Activated CD4-positive, alpha-beta T cell treated with anti-CD3 and anti-CD28 coated beads, Interleukin-2, amount 50 U/mL, for 4 hours (primary cell): Measurements from ENCODE around the gene SRGAP3.

ENCODE experiments used
- DNase-seq, 2 experiments: peaks; one replicate each; pipeline ENCODE4 v3.0.0-alpha.2; 2020

The SRGAP3 gene

DNA sequence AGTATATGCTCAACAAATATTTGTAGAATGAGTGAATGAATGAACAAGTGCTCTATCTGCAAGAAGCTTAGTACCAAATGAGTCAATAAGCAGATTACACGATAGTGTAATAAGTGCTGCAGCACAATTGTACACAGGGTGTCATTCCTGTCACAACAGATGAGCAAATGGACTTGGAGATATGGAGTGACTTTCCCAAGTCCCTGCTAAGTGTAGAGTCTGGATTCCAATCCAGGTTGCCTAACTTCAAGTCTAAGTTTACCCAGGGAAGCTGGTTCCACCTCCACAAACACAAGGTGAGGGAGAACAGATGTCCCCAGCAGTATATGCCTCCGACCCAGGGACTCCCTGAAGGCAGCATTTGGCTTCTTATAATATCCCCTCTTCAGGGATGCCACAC lies 208.4 kb downstream of the SRGAP3 start:
- no peak for DNase-seq

DNA sequence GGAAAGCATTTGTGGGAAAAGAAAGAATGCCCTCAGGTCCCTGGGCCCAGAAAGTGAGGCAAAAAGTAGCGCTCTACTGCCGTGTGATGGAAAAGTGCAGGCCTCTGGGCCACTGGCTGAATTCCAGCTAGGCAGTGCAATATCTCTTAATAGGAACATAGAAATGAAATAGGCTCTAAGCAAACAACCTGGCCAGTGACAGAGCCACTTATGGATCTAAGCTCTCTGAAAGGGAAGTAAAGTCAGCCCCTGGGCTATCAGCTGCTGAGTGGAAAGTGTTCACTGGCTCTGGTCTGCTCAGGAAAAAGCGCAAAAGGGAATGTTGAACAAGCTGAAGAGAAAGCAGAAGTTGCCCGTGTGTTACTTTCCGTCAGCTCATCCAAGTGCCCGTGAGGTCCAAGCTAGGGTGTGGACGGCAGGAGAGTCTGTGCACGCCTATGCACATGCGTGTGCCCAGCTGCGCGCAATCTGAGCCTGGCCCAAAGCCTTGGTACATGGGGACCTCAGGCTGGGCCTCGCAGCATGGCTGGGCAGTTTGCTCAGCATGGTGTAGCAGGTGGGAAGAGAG lies 212.2 kb downstream of the SRGAP3 start:
- DNase-seq: no peak

DNA sequence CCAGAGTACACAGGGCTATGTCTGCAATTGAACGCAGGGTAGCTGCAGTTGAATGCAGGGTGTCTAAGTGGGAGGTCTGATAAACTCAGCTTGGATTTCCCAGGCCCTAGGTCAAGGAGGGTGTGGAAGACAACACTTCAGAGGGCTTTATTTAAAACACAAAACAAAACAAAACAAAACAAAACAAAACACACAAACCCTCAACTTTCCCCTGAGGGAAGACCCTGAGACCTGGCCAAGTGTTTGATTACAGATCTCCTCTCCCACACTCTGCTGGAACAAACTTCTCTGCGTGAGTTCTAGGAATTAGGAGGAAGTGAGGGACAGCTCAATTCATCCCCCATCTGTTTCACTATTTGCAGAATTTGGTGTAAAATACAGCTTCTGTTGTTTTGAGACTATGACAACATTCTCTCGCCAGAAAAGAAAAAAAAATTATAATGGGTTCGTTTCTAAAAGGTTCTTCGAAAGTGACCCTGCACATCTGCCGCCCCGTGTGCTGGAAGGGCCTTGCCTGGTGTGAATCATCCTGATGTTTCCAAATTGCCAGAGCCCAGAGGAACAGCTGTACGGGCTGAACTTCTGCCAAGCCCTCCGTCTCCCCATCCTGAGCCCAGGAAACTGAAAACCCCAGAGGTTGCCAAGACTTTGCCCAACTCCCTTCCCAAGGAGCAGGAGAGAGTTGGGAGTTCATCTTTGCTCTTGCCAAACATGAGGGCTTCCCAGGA lies 212.9 kb downstream of the SRGAP3 start:
- DNase-seq: no peak

DNA sequence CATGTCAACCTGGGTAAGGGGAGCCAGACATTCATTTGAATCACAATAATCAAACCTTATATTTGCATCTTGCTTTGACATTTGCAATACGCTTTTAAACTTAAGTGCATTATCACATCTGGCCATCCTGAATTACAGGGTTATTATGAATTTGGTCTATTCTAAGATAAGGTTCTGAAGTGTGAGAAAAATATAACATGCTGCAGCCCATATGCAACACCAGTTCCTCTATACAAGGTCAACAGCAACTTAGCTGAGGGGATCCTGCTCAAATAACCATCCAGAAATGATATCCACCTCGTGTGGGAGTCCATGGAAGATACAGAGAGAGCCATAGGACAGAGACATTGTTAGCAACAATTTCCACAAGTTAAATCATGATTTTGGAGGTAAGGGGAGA lies 213.5 kb downstream of the SRGAP3 start:
- DNase-seq: no peak

DNA sequence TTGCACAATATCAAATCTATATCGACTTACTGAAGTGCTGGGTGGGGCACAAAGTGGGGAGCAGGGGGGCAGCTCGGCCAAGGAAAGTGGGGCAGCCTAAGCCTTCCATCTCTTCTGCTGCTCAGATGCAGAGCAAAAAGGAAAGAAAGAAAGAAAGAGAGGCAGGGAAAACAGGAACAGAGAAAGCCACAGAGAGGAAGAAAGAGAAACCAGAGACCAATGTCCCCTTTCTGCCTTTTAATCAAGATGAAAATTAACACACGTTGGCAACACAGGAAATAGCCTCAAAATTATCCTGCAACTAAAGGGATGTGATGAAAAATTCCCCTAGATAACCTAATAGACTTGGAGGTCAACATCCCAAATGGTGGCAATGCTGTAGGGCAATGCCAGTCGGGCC lies 214.0 kb downstream of the SRGAP3 start:
- no peak for DNase-seq

DNA sequence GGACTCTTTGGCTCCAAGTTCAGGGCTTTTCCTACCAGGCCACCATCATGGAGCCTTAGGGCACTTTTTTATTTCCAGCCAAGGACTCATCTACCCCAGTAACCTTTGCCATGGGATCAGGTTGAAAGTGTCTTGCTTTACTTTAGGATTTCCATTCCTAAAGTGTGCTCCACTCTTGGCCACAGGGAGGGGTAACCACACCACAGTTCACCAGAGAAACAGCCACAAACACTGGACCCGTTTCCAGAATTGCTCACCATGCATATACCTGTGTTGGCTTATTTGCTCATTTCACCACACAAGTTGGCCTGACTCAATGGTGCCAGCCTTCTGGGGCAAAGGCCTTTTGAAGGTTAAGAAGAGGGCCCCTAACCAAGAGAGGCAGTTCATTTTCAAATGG lies 215.6 kb downstream of the SRGAP3 start:
- DNase-seq: no peak

DNA sequence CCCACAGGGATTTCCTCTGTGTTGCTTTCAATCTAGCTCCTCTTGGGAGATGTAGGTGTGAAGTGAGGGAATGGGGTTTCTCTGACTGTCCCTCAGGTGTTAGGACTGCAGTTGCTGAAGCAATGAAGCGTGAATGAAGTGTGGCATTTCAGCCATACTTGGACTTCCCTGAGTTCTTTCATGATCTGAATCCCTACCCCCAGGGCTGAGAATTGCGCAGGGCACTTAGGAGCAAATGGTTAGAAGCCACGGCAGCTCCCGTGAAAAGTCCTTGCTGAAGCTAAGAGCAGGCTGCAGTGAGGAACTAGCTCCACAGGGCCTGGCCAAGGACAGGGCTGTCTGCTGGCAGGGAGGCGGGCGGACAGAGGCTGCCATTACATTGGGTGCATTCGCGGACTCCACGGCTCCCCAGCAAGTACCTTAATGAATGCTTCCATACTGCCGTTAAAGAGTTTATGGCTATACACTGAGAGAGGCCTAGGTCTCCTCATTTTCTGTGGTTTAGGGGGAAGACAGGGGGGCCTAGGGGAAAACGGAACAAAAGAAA lies 217.1 kb downstream of the SRGAP3 start:
- no peak for DNase-seq

DNA sequence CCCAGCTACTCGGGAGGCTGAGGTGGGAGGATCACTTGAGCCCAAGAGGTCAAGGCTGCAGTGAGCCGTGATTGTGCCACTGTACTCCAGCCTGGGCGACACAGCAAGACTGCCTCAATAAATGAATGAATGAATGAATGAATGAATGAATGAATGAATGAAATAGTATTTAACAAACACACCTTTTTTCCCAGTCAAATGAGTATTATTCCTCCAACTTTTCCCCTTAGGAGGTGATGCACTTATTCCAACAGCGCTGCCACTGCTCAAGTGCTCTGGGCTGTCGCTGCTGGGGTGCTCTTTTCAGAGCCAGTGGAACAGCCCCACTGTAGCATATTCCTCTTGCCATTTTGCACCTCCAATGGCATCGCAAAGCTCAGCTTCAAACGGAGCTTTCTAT lies 219.4 kb downstream of the SRGAP3 start:
- DNase-seq: no peak

DNA sequence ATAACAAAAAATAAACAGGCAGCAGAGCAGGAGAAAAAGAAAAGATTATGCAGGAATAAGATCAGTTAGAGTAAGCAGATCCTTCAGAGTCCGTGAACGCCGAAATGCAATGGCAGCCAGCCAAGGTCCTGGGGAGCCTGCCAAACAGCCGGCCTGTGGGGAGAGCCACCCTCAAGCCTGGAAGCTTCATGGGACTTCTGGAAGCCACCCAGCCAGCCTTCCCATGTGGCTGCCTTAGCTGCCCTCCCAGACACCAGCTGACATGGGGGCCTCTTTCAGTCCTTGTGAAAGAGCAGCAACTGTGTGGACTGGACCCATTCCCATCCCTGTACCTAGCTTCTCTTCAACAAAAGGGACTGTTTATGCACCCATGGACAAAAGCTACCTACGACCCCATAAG lies 221.3 kb downstream of the SRGAP3 start:
- DNase-seq: no peak

DNA sequence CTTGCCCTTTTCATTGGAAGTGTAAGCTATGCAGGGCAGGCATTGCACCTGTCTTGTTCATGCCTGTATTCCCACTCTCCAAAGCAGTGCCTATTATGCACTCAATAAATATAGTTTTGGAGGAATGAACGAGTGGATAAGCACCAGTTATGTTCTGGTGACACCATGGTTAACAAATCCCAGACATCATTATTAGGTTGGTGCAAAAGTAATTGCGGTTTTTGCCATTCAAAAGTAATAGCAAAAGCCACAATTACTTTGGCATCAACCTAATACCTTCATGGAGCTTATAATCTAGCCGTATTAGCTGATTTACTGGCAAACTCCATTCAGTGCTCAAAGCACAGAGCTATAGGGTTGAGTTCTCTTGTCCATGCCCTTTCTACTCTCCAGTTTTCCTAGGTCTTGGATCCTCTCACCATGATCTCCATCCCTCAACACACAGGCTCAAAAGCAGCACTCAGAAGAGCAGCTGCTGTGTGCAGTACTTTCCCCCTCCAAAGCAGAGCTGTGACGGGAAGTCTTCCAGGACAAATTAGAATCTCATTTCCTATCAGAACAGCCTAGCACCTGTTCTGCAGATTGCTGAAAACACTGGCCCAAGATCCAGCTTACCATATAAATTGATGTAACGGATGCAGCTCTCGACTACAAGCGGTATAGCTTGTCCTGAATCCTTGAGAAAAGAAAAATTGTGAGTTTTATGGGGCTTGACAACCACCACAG lies 223.0 kb downstream of the SRGAP3 start:
- no peak for DNase-seq

DNA sequence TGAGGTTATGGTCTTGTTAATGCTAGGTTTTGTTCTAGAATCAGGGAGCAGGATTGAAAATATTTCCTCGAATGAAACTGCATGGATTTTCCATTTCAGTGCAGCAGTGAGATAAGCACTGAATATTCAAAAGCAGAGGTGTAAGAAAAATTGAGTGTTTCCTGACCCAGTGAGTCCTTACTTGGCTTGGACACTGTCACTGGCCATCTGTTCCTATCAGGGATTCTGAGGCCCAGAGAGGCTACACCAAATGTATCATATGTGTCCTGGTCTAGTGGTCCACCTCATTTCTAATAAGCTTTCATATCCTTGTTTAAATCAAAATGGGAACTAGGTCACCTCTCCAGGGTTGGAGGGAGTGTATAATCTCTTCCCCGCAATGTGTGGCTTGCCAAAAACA lies 225.1 kb downstream of the SRGAP3 start:
- no peak for DNase-seq

DNA sequence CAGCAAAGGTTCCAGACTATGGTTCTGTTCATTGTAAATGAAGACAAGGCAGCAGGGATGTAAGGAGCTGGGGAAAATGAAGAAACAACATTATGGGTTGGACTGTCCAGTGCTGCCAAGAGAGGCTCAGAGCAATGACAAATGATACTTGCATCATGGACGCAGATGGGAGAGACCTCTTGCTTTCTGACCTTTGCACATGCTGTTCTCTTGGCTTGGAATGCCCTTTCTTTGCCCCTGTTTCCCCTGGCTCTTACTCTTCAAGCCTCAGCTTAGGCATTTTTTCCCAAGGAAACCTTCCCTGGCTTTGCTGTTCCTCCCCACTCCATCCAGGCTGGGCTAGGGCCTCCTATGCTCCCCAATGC lies 226.2 kb downstream of the SRGAP3 start:
- no peak for DNase-seq

DNA sequence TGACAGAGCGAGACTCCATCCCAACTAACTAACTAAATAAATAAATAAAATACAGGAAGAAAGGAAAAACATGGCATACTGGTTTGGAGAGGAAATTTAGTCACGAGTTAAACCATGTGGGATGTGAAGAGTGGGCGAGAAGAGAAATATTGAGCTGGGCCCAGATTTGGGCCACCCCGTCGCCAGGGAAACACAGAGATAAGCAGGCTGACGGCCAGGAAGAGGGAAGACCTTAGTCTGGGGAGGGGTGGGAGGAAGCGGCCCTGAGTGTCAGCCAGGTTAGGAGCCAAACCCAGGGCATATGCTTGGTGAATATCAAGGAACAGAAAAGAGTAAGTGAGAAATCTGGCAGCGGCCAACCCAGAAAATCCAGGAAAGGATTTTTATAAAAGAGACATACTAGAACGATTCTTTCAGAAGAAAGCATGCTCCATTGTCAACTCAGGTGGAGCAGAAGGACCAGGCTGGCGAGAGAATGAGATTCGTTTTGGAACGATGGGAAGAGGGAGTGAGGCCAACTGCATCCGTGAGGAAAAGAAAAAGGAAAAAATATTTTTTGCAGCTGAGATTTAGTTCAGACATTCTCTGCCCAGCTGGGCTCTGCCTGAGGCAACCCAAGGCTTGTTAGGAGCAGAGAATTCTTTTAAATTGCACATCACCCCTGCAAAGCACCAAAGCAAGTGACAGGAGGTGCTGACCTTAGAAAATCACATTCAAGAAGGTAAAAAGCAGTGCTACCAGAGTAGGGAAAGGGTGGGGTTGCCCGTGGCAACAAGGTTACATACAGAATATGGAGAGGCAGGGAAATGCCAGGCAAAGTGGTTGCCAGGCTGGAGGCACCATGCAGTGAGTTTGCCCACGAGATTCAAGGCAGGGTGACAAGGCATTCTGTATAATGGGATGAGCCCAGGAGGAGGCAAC lies 226.9 kb downstream of the SRGAP3 start:
- no peak for DNase-seq

DNA sequence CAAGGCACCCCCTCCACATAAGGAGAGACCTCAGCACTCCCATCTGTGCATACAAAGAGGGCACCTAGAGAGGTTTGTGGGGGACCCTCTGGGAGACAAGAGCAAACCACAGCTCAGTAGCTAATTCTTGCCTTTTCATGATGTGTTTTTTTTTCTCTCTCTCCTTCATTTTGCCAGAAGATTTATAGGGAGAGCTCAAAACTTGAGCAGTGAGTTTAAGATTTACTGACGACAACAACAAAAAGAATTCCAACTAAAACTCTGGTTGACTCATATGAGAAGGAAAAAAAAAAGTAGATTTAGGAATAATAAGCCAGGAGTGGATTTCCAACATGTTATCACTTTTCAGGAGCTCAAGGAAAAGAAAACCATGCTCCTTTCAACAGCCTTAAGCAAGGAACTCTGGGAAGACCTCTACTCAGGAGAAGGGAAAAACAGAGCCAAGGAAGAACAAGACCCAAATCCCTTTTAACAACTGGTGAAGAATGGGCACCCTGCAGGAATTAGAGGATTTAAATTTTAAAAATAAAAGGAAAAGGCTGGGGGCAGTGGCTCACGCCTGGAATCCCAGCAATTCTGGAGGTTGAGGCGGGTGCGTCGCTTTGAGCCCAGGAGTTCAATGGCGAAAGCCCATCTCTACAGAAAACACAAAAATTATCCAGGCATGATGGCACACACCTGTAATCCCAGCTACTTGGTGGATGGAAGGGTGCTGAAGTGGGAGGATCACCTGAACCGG lies 228.0 kb downstream of the SRGAP3 start:
- DNase-seq: no peak

DNA sequence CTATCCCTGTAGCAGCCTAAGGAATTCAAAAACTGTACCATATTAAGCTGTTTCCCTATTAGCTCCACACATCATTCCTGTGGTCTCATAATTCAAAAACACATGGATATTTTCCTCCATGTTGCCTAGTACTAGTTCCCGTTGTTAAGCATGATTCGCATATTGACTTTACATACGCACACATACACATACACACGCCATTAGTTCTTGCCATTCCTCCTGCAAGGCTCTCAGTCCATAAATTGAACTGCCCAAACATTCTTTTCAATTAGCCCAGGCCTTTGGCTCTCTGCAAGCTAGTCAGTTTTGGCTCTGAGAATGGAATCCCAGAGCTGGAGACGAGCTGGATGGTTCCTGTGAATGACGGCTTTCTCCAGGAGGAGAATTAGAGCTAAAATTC lies 229.0 kb downstream of the SRGAP3 start:
- no peak for DNase-seq

DNA sequence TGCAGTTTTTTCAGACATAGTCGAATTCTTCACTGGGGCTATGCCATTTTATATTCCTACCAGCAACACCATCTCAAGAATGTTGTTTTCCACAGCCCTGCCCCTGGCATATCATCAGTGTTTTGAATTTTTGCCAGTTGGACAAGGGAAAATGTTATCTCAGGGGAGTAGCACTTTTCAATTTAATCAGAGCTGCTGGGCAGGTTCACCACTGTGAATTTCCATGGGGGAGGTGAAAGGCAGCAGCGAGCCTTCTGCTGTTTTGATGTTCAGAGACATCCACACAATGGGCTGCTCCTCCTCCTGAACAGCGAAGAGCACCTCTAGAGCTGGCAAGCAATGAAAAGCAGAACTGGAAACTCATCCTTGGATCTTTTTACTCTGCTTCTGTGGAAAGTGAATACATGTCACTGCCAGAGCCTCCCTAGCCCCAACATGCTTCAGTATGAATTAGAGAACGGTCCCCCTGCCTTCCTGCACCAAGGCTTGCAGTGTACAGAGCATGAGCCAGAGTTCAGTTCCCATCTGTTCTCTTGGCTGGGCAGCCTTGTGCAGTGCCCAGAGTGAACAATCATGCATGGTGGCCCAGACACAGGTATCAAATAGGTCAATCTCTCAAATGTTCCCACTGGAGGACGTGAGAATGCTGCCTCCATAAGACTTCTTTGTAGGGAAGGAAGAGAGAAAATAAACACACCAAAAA lies 230.0 kb downstream of the SRGAP3 start:
- no peak for DNase-seq

DNA sequence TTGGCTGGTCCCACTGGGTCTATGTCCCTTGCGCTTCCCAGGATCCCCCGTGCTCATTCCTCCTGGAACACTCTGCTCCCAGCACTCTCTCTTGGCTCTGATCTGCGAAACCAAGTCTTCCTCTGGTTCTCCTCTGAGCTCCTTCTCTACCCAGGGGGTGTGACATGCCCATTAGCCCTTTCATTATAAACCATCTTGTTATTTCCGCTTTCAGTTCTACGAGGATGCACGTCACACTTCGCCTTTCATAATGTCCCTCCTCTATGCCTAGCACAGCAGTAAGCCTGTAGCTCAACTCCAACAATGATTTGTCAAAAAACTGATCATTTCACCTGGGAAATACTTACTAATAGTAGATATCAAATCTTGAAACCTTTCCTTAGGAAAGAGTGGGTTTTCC lies 234.2 kb downstream of the SRGAP3 start:
- DNase-seq: no peak

DNA sequence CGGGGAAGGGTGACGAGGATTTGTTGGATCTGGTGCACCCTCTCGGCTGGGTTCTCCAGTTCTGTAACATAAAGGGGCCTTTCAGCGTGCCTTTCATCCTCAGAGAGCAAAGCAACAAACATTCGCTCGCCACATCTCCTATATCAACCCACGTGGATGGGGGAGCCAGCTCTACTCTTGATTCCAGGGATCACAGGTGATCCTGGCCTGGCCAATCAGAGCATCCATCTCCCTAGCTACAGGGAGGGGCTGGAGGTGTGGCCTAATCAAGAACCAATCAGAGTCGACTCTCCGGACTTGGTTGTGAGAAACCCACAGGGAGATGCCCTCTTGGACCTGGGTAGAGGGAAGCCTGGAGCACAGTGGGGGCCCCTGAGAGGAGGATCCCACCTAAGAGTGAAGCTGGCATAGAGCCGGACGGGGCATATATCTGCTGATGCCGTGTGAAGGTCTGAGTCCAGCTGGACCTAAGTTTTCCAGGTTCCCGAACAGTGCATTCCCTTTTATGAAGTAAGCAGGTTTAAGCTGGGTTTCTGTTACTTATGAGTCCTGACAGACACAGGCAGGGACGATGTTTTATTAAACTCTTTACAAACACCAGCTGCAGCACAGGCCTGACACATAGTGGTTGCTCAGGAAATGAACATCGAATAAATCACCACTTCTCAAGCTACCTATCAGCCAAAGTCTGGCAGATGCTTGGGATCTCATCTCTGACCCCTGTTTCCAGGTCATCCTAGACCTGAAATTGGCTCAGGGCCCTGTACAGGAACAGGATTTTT lies 235.5 kb downstream of the SRGAP3 start:
- DNase-seq: no peak

DNA sequence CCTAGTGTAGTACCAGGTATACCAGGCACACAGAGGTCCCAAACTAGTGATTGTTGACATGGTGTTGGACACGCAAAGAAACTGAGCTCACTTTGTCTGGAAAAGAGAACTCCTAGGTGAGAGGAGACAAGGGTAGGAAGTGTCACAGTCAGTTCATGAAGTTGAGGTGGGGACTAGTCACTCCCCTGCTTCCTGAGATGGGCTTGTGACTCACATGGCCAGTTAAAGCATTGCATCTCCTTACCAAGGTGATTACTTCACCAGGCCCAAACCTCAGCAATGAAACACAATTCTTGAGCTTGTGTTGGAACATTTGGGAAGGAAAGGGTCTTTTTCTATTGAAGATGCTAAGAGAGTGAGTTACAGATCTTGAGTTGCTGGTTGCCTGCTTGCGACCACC lies 236.9 kb downstream of the SRGAP3 start:
- no peak for DNase-seq

DNA sequence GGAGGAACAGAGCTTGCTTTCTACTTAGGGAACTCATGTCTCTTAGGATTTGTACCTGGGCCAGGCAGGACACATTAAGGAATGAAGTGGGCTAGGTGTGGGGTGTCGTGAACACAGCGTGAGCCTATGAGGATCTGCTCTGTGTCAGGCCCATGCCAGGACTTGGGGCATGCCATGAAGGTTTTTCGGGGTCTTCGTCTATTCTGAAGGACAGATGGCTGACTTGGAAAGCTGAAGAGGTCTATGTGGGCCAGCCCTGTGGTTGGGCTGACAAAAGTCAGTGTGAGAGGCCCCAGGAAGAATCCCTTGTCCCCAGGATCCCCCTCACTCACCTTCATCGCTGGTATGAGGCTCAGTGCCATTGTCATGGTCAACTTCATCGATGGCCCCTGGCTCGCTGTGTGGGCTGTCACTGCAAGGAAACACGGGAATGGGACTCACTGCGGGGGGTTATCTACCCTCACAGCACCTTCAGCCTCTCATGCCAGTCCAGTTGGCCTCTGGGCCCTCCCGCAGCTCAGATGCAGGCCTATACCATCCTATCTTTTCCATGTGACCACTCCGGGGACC lies 239.4 kb downstream of the SRGAP3 start:
- DNase-seq: no peak
